Measurements from ENCODE around the gene MPND.
A peak's percentile ranks its signal among the peaks of the same experiment; 100 is the strongest.

Gene MPND

GRCh38 chr19:4343370-4344307 lies at the start of gene MPND:
Gene MPND (plus strand): TSS chr19:4343562. CDS start chr19:4343594, 32 bp downstream.
- DNase-seq (ENCODE audit: low read depth in 2 of 2) = peak; percentile 75 to 86

DNA sequence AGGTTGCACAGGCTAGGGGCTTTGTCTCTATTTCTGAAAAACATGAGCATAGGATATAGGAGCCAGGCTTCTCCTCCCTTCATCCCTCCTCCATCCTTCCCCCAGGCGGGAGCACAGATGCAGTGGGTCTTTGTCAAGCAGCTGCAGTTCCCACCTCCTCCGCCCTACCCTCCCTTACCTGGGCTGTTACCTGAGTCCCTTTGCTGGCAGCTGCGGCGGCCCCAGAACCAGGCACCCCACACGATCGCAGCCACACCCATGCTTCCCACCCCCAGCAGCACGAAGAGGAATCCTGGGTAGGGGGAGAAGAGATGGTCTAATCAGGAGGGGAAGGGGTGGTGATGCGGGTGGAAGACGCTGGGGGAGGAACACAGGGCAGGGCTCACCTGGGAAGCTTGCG lies 49.0 kb upstream of the MPND start:
- DNase-seq (ENCODE audit: low read depth in 2 of 2) = no peak

DNA sequence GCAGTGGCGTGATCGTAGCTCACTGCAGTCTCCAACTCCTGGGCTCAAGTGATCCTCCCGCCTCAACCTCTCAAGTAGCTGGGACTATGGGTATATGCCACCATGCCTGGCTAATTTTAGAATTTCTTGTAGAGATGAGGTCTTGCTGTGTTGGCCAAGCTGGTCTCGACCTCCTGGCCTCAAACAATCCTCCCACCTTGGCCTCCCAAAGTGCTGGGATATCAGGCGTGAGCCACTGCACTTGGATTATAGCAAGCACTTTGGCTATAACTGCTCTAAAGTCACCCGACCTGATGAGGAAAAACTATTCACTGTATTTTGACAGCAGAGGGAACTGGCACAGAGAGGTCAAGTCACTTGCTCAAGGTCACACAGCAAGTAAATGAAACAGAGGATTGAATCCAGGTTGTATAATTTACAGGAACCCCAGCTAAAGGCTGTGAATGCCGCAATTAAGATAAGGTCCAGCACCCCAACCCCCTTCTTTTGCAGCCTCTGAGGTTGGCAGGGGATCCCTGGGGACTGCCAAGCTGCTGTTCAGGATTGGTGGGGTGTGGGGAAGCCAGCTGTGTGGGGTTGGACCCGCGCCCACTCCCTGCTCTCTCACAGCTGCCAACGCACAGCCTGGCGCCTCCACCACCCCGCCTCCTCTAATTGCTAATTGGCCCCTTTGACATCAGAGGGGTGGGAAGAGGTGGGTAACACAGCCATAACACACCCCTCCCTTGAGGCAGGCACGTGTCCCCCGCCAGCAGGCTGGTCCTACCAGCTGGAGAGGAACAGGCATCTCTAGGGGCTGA lies 47.2 kb upstream of the MPND start:
- DNase-seq (ENCODE audit: low read depth in 2 of 2) = no peak

- DNase-seq (ENCODE audit: low read depth in 2 of 2) = no peak
These were observed 45.2 kb upstream of the MPND start for GRCh38 chr19:4297901-4298809.

GRCh38 chr19:4298810-4299550 lies 44.4 kb upstream of the MPND start:
- DNase-seq (ENCODE audit: low read depth in 2 of 2) = no peak

DNA sequence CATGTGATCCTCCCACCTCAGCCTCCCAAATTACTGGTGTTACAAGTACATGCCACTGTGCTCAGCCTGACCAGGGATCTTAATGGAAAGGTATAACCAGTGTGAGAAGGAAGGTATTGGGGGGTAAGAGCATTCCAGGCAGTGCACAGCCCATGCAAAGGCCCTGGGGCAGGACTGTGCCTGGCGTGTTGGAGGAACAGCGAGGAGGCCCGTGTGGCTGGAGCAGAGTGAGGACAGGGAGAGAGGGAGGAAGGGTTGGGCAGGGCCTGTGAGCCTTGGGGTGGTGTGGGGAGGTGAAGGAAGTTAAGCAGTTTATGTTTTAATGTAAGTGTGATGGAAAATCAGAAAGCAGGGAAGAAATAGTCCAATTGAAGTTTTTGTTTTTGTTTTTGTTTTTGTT lies 42.8 kb upstream of the MPND start:
- DNase-seq (ENCODE audit: low read depth in 2 of 2) = no peak

DNA sequence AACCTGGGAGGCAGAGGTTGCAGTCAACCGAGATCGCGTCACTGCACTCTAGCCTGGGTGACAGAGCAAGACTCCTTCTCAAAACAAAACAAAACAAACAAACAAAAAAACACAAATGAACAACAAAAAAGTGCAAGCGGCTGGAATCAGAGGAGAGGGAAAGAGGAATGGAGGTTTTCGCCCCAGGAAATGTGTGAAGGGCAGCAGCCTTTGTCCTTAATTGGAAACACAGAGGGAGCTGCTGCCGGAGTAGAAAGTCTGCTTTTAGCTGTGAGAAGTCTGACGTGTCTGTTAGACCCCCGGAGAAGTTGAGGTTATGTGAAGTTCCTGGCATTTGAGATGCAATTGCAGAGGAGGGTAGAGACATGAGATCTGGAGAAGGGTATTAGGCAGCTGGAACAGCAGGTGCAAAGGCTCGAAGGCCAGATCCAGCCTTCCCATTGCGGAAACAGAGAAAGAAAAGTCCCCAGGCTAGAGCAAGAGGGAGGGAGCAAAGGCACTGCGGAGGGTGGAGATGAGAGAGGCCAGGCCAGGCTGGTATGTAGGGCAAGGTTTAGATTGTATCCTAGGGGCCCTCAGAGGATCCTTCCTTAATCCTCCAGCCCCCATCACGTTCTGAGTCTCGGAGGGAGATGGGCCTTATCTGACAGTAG lies 41.6 kb upstream of the MPND start:
- DNase-seq (ENCODE audit: low read depth in 2 of 2) = no peak

- no peak for DNase-seq (ENCODE audit: low read depth in 2 of 2)
These were observed 41.1 kb upstream of the MPND start, which contains the start of gene TMIGD2 for GRCh38 chr19:4302243-4302640. Gene TMIGD2 (minus strand): TSS chr19:4302389. CDS start chr19:4302385, 4 bp downstream.

- no peak for DNase-seq (ENCODE audit: low read depth in 2 of 2)
These were observed 39.4 kb upstream of the MPND start for GRCh38 chr19:4303819-4304537.

DNA sequence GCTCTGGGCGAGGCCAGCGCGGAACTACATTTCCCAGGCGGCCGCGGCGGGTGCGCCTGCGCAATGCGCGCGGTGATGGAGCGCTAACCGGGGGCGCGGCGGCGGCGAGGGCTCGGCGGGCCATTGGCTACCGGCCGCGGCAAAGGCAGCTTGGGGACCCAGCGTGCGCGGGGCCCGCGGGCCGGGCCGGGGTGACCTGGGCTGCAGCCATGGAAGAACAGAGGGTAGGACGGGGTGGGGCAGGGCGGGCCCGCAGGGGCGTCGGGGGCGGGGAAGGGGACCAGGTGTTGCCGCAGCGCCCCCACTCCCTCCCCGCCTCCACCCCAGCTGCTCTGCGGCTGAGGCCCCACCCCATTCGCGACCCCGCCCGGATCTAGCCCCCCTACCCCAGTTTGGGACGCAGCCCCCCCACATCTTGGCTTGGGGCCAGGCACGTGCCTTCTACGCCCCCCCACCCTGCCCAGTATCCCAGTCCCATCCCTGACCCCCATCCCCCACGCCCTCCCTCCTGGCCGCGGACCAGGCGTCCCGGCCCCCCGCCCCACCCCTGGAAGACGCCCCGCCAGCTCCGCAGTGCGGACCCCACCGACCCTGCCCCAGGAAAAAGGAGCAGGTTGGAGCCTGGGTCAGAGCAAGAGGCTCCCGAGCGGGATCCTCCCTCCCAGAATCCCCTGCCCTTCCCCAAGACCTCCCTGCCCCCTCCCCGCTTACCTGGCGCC lies 38.7 kb upstream of the MPND start, which contains the start of gene FSD1:
Gene FSD1, plus strand, starts transcription at position 61 of the 719 bp plus-strand sequence. Its CDS starts 149 bp downstream, at position 210.
- peak in 1 of 2 donors; percentile 33 for DNase-seq (ENCODE audit: low read depth in 2 of 2)

- DNase-seq (ENCODE audit: low read depth in 2 of 2) = no peak
These were observed 38.1 kb upstream of the MPND start for GRCh38 chr19:4305257-4305612.

GRCh38 chr19:4305659-4306058 lies 37.7 kb upstream of the MPND start:
- DNase-seq (ENCODE audit: low read depth in 2 of 2) = no peak

DNA sequence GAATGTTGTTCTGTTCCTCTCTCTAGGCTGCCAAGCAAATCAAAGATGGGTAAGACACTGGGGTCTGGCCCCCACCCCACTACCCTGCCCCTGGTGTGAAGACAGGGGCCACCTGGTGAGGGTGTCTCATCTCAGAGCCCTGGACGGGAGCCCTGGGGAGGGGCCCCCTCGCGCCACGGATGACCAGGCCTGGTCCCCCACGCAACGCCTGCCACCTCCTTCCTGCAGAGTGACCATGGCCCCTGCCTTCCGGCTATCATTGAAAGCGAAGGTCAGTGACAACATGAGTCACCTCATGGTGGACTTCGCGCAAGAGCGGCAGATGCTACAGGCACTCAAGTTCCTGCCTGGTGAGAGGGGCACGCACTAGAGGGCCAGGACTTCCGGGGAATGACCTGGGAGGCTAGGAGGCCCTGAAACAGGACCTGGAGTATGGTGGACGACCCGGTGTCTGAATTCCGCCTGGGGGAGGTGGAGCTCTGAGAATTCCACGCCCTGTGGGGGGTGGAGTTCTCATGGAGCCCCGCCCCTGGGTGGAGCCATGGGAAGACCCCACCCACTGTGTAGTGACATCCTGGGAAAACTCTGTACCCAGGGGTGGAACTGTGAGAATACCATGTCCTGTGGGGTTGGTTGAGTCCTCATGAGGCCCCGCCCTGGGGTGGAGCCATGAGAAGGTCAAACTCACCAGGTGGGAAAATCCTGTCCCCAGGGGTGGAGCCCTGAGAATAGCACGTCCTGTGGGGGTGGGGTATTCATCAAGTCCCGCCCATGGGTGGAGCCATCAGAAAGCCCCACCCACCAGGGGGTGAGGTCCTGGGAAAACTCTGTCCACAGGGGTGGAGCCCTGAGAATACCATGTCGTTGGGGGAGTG lies 32.9 kb upstream of the MPND start:
- DNase-seq (ENCODE audit: low read depth in 2 of 2) = no peak

GRCh38 chr19:4313847-4314490 lies 29.4 kb upstream of the MPND start:
- no peak for DNase-seq (ENCODE audit: low read depth in 2 of 2)

- no peak for DNase-seq (ENCODE audit: low read depth in 2 of 2)
These were observed 26.4 kb upstream of the MPND start for GRCh38 chr19:4316956-4317355.

DNA sequence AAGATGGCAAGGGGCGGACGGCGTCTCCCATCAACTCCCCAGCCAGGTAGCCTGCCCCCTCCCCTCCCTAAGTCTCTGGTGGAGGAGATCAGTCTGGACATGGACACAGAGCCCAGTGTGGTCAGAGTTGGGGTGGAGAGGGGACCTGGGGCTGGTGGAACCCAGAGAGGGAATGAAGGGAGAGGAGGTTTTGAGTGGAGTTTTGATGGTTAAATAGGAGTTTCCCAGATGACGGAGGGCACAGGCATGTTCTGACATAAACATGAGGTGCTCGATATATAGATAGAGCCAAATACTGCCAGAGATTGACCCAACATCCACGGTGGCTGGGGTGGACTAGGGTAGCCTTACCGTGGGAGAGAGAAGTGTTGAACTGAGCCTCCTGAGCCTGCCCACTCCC lies 24.9 kb upstream of the MPND start:
- DNase-seq (ENCODE audit: low read depth in 2 of 2) = no peak

DNA sequence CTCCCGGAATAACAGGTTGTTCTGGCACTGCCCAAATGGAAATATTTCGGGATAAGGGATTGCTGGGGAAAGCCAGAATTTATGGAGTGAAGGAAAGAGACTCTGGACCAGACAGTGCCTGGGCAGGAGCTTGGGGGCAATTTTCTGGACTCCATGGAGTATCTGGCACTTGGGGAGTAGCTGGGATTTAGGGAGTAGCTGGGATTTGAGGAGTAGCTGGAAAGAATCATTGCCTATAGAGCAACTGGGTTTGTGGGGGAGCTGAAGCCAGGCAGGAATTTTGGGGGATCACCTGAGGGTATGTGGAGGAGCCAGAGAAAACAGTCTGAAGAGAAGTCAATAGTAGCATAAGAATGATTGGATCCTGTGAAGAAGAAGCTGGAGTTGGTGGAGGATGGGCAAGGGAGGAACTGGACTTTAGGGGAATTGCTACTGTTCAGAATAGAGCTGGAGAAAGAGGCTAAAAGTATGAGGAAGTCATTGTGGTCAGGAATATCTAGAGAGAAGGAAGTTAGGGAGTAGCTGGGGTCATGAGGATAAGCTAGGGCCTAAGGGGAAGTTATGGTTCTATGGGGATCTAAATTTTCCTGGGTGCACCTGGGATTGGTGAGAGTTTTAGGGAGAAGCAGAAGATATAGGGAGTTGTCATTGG lies 24.2 kb upstream of the MPND start:
- no peak for DNase-seq (ENCODE audit: low read depth in 2 of 2)

Measured in stimulated activated CD8-positive, alpha-beta memory T cell treated with anti-CD3 and anti-CD28 coated beads, Interleukin-7, amount 100 ng/mL, for 1 hour (primary cell).